ENCODE data around the gene LRRN3. TPM values are rescaled to one million over a fixed set of nuclear protein-coding genes. Genes with fewer than 3 reads are reported as not detected.
"Not testable (repeated sequence)": the region's sequence is repeated elsewhere in the genome, so short reads cannot be mapped to it uniquely, and the experiment has no call there.

The LRRN3 gene
- polyA plus RNA-seq (2012; ENCODE audit: insufficient read depth, insufficient read length) = not detected

GRCh38 chr7:111090846-111091245 lies at the start of gene LRRN3:
LRRN3 (plus strand) TSS chr7:111091127; CDS start chr7:111122773, 31,646 bp downstream.
- H3K4me3 ChIP-seq (ENCODE audit: low read length) = no peak within 1 kb of the TSS
- DNase-seq (ENCODE audit: low read depth, low spot score) = no peak

GRCh38 chr7:111041577-111041976 lies 49.4 kb upstream of the LRRN3 start:
- no peak overlapping the region for H3K4me3 ChIP-seq (ENCODE audit: low read length)
- DNase-seq (ENCODE audit: low read depth, low spot score) = no peak

- DNase-seq (ENCODE audit: low read depth, low spot score) = no peak
- no peak overlapping the region for H3K4me3 ChIP-seq (ENCODE audit: low read length)
Measured at GRCh38 chr7:111042842-111043241, 48.1 kb upstream of the LRRN3 start.

GRCh38 chr7:111043561-111043960 lies 47.4 kb upstream of the LRRN3 start:
- no peak overlapping the region for H3K4me3 ChIP-seq (ENCODE audit: low read length)
- DNase-seq (ENCODE audit: low read depth, low spot score) = no peak

- no peak for DNase-seq (ENCODE audit: low read depth, low spot score)
Measured at GRCh38 chr7:111045449-111045848, 45.5 kb upstream of the LRRN3 start.

GRCh38 chr7:111047595-111047994 lies 43.3 kb upstream of the LRRN3 start:
- no peak for DNase-seq (ENCODE audit: low read depth, low spot score)
- no peak overlapping the region for H3K4me3 ChIP-seq (ENCODE audit: low read length)

More at GRCh38 chr7:111045449-111045848, 45.5 kb upstream of the LRRN3 start:
- no peak overlapping the region for H3K4me3 ChIP-seq (ENCODE audit: low read length)

- DNase-seq (ENCODE audit: low read depth, low spot score) = no peak
- H3K4me3 ChIP-seq (ENCODE audit: low read length) = no peak overlapping the region
Measured at GRCh38 chr7:111049971-111050680, 40.8 kb upstream of the LRRN3 start.

- DNase-seq (ENCODE audit: low read depth, low spot score) = no peak
- no peak overlapping the region for H3K4me3 ChIP-seq (ENCODE audit: low read length)
Measured at GRCh38 chr7:111050875-111051416, 40.0 kb upstream of the LRRN3 start.

- no peak for DNase-seq (ENCODE audit: low read depth, low spot score)
- H3K4me3 ChIP-seq (ENCODE audit: low read length) = no peak overlapping the region
Measured at GRCh38 chr7:111051832-111052231, 39.1 kb upstream of the LRRN3 start.

- no peak for DNase-seq (ENCODE audit: low read depth, low spot score)
- H3K4me3 ChIP-seq (ENCODE audit: low read length) = no peak overlapping the region
Measured at GRCh38 chr7:111053035-111053434, 37.9 kb upstream of the LRRN3 start.

- H3K4me3 ChIP-seq (ENCODE audit: low read length) = no peak overlapping the region
- DNase-seq (ENCODE audit: low read depth, low spot score) = no peak
Measured at GRCh38 chr7:111056371-111056770, 34.6 kb upstream of the LRRN3 start.

- H3K4me3 ChIP-seq (ENCODE audit: low read length) = no peak overlapping the region
- no peak for DNase-seq (ENCODE audit: low read depth, low spot score)
Measured at GRCh38 chr7:111057066-111057465, 33.9 kb upstream of the LRRN3 start.

GRCh38 chr7:111059833-111060232 lies 31.1 kb upstream of the LRRN3 start:
- DNase-seq (ENCODE audit: low read depth, low spot score) = no peak
- H3K4me3 ChIP-seq (ENCODE audit: low read length) = no peak overlapping the region

GRCh38 chr7:111063166-111063565 lies 27.8 kb upstream of the LRRN3 start:
- DNase-seq (ENCODE audit: low read depth, low spot score) = no peak
- H3K4me3 ChIP-seq (ENCODE audit: low read length) = no peak overlapping the region

GRCh38 chr7:111067251-111067650 lies 23.7 kb upstream of the LRRN3 start:
- no peak for DNase-seq (ENCODE audit: low read depth, low spot score)
- no peak overlapping the region for H3K4me3 ChIP-seq (ENCODE audit: low read length)

- DNase-seq (ENCODE audit: low read depth, low spot score) = no peak
Measured at GRCh38 chr7:111067682-111068081, 23.2 kb upstream of the LRRN3 start.

GRCh38 chr7:111068618-111069017 lies 22.3 kb upstream of the LRRN3 start:
- no peak for DNase-seq (ENCODE audit: low read depth, low spot score)

More at GRCh38 chr7:111067682-111068081, 23.2 kb upstream of the LRRN3 start:
- H3K4me3 ChIP-seq (ENCODE audit: low read length) = no peak overlapping the region

GRCh38 chr7:111071556-111071955 lies 19.4 kb upstream of the LRRN3 start:
- no peak overlapping the region for H3K4me3 ChIP-seq (ENCODE audit: low read length)
- DNase-seq (ENCODE audit: low read depth, low spot score) = peak; percentile 35

More at GRCh38 chr7:111068618-111069017, 22.3 kb upstream of the LRRN3 start:
- H3K4me3 ChIP-seq (ENCODE audit: low read length) = no peak overlapping the region

- not testable (repeated sequence) for DNase-seq (ENCODE audit: low read depth, low spot score); H3K4me3 ChIP-seq (ENCODE audit: low read length)
Measured at GRCh38 chr7:111072658-111073057, 18.3 kb upstream of the LRRN3 start.

GRCh38 chr7:111074071-111074747 lies 16.7 kb upstream of the LRRN3 start:
- no peak overlapping the region for H3K4me3 ChIP-seq (ENCODE audit: low read length)
- DNase-seq (ENCODE audit: low read depth, low spot score) = no peak
